Activated CD4-positive, alpha-beta T cell treated with anti-CD3 and anti-CD28 coated beads, Interleukin-2, amount 10 ng/mL, durations not matched to agents 24 days and 14 days (primary cell): ENCODE data around the gene IFT81. TPM values are rescaled to one million over a fixed set of nuclear protein-coding genes. Genes with fewer than 3 reads are reported as not detected.
"Not testable (repeated sequence)": the region's sequence is repeated elsewhere in the genome, so short reads cannot be mapped to it uniquely, and the experiment has no call there.

Source experiments
- DNase-seq: peaks from one replicate; pipeline ENCODE4 v3.0.0; 2022
- H3K27ac Mint-ChIP-seq: one replicate; pipeline ENCODE4 v1.8.0; 2022; ENCODE audit warnings: mild to moderate bottlenecking, mixed read lengths
- H3K27me3 Mint-ChIP-seq: one replicate; pipeline ENCODE4 v1.8.0; 2022; ENCODE audit warnings: mixed read lengths
- H3K36me3 Mint-ChIP-seq: one replicate; pipeline ENCODE4 v1.8.0; 2022; ENCODE audit warnings: low read depth, mild to moderate bottlenecking, mixed read lengths
- H3K4me1 Mint-ChIP-seq: one replicate; pipeline ENCODE4 v1.8.0; 2021; ENCODE audit warnings: mixed read lengths
- H3K4me3 Mint-ChIP-seq: one replicate; pipeline ENCODE4 v1.8.0; 2022; ENCODE audit warnings: mild to moderate bottlenecking, moderate library complexity, mixed read lengths
- H3K9me3 Mint-ChIP-seq: one replicate; pipeline ENCODE4 v1.8.0; 2021; ENCODE audit warnings: mixed read lengths
- intact Hi-C: fragments of 100-400 bp; cut with micrococcal nuclease; formaldehyde crosslinking; loops from one replicate; pipeline ENCODE4 v1.15.1; 2023
- total RNA-seq: library from RNA; stranded (reverse); gene quantifications from 2 replicates; pipeline ENCODE4 v1.2.3, GENCODE V29; 2022

IFT81 gene
- total RNA-seq, 1 donor from 2014 or later, result 1.6 TPM

GRCh38 chr12:110223777-110224378 lies 99.7 kb downstream of the IFT81 start:
- Mint-ChIP-seq H3K27me3 (peaks cover 15% of the 10 kb centered on the region), H3K4me3 (no peak overlapping the region), H3K4me1 (no peaks in the 10 kb centered on the region), H3K9me3 (no peaks in the 10 kb centered on the region), H3K36me3 (no peaks in the 10 kb centered on the region), H3K27ac (no peak overlapping the region)
- no peak for DNase-seq
- intact Hi-C loops, result no loop called here

- Mint-ChIP-seq H3K4me3 (no peak overlapping the region), H3K9me3 (no peaks in the 10 kb centered on the region), H3K4me1 (no peaks in the 10 kb centered on the region), H3K36me3 (no peaks in the 10 kb centered on the region), H3K27me3 (peaks cover 20% of the 10 kb centered on the region), H3K27ac (no peak overlapping the region)
- no peak for DNase-seq
- intact Hi-C loops, result no loop called here
Observed at GRCh38 chr12:110224379-110225304, 100.5 kb downstream of the IFT81 start.

- peaks cover 27% of the 10 kb centered on the region for H3K27me3 Mint-ChIP-seq
- intact Hi-C loops, result no loop called here
- no peaks in the 10 kb centered on the region for H3K36me3 Mint-ChIP-seq
- no peak overlapping the region for H3K4me3 Mint-ChIP-seq
- no peaks in the 10 kb centered on the region for H3K4me1 Mint-ChIP-seq
- DNase-seq, result no peak
- H3K27ac Mint-ChIP-seq, result no peak overlapping the region
- H3K9me3 Mint-ChIP-seq, result no peaks in the 10 kb centered on the region
Observed at GRCh38 chr12:110227138-110227537, 103.0 kb downstream of the IFT81 start.

GRCh38 chr12:110228348-110228747 lies 104.2 kb downstream of the IFT81 start:
- H3K4me1 Mint-ChIP-seq, intact Hi-C loops, DNase-seq, H3K9me3 Mint-ChIP-seq, H3K4me3 Mint-ChIP-seq, H3K27ac Mint-ChIP-seq, H3K36me3 Mint-ChIP-seq: not testable (repeated sequence)
- H3K27me3 Mint-ChIP-seq, result peaks cover 30% of the 10 kb centered on the region

GRCh38 chr12:110228756-110229155 lies 104.6 kb downstream of the IFT81 start:
- no peak for DNase-seq
- H3K4me3 Mint-ChIP-seq, result no peak overlapping the region
- H3K36me3 Mint-ChIP-seq, result no peaks in the 10 kb centered on the region
- no peaks in the 10 kb centered on the region for H3K4me1 Mint-ChIP-seq
- H3K9me3 Mint-ChIP-seq, result no peaks in the 10 kb centered on the region
- intact Hi-C loops, result no loop called here
- H3K27ac Mint-ChIP-seq, result no peak overlapping the region
- peaks cover 33% of the 10 kb centered on the region for H3K27me3 Mint-ChIP-seq

- DNase-seq, result no peak
- Mint-ChIP-seq H3K9me3 (no peaks in the 10 kb centered on the region), H3K36me3 (no peaks in the 10 kb centered on the region), H3K4me1 (no peaks in the 10 kb centered on the region), H3K27me3 (peaks cover 37% of the 10 kb centered on the region), H3K4me3 (no peak overlapping the region), H3K27ac (no peak overlapping the region)
- intact Hi-C loops, result no loop called here
Observed at GRCh38 chr12:110229409-110229808, 105.3 kb downstream of the IFT81 start.

- Mint-ChIP-seq H3K4me3 (no peak overlapping the region), H3K4me1 (no peaks in the 10 kb centered on the region), H3K9me3 (no peaks in the 10 kb centered on the region), H3K27me3 (peaks cover 46% of the 10 kb centered on the region), H3K36me3 (no peaks in the 10 kb centered on the region), H3K27ac (no peak overlapping the region)
- DNase-seq, result no peak
- intact Hi-C loops, result no loop called here
Observed at GRCh38 chr12:110230655-110231054, 106.5 kb downstream of the IFT81 start.

GRCh38 chr12:110233212-110233903 lies 109.2 kb downstream of the IFT81 start:
- H3K27ac Mint-ChIP-seq, result no peak overlapping the region
- no peaks in the 10 kb centered on the region for H3K4me1 Mint-ChIP-seq
- H3K27me3 Mint-ChIP-seq, result peaks cover 36% of the 10 kb centered on the region
- H3K4me3 Mint-ChIP-seq, result no peak overlapping the region
- intact Hi-C loops, result no loop called here
- DNase-seq, result no peak
- no peaks in the 10 kb centered on the region for H3K36me3 Mint-ChIP-seq
- no peaks in the 10 kb centered on the region for H3K9me3 Mint-ChIP-seq

GRCh38 chr12:110234331-110234751 lies 110.2 kb downstream of the IFT81 start:
- intact Hi-C loops, result no loop called here
- DNase-seq, result no peak
- peaks cover 33% of the 10 kb centered on the region for H3K27me3 Mint-ChIP-seq

GRCh38 chr12:110234755-110235154 lies 110.6 kb downstream of the IFT81 start:
- no peak overlapping the region for H3K27ac Mint-ChIP-seq
- H3K27me3 Mint-ChIP-seq, result peaks cover 31% of the 10 kb centered on the region
- H3K9me3 Mint-ChIP-seq, result no peaks in the 10 kb centered on the region
- H3K36me3 Mint-ChIP-seq, result no peaks in the 10 kb centered on the region
- no peaks in the 10 kb centered on the region for H3K4me1 Mint-ChIP-seq
- no peak for DNase-seq
- intact Hi-C loops, result no loop called here
- no peak overlapping the region for H3K4me3 Mint-ChIP-seq

More at GRCh38 chr12:110234331-110234751, 110.2 kb downstream of the IFT81 start:
- H3K36me3 Mint-ChIP-seq, result no peaks in the 10 kb centered on the region
- H3K4me3 Mint-ChIP-seq, result no peak overlapping the region
- H3K27ac Mint-ChIP-seq, result no peak overlapping the region
- H3K4me1 Mint-ChIP-seq, result no peaks in the 10 kb centered on the region
- no peaks in the 10 kb centered on the region for H3K9me3 Mint-ChIP-seq

- peaks cover 35% of the 10 kb centered on the region for H3K27me3 Mint-ChIP-seq
- no peaks in the 10 kb centered on the region for H3K4me1 Mint-ChIP-seq
- no peaks in the 10 kb centered on the region for H3K36me3 Mint-ChIP-seq
- H3K9me3 Mint-ChIP-seq, result no peaks in the 10 kb centered on the region
- no peak for DNase-seq
- H3K4me3 Mint-ChIP-seq, result no peak overlapping the region
- intact Hi-C loops, result no loop called here
- no peak overlapping the region for H3K27ac Mint-ChIP-seq
Observed at GRCh38 chr12:110235383-110235782, 111.2 kb downstream of the IFT81 start.

GRCh38 chr12:110243227-110243626 lies 119.1 kb downstream of the IFT81 start:
- Mint-ChIP-seq H3K4me3 (no peak overlapping the region), H3K27me3 (peaks cover 7% of the 10 kb centered on the region), H3K4me1 (no peaks in the 10 kb centered on the region), H3K9me3 (no peaks in the 10 kb centered on the region), H3K36me3 (no peaks in the 10 kb centered on the region), H3K27ac (no peak overlapping the region)
- intact Hi-C loops, result no loop called here
- DNase-seq, result no peak

GRCh38 chr12:110244372-110244771 lies 120.2 kb downstream of the IFT81 start:
- Mint-ChIP-seq H3K4me1 (no peaks in the 10 kb centered on the region), H3K9me3 (no peaks in the 10 kb centered on the region), H3K27ac (no peak overlapping the region), H3K27me3 (peaks cover 7% of the 10 kb centered on the region), H3K4me3 (no peak overlapping the region), H3K36me3 (no peaks in the 10 kb centered on the region)
- intact Hi-C loops, result no loop called here
- DNase-seq, result no peak

GRCh38 chr12:110244829-110245228 lies 120.7 kb downstream of the IFT81 start:
- Mint-ChIP-seq H3K36me3 (no peaks in the 10 kb centered on the region), H3K27me3 (peaks cover 6% of the 10 kb centered on the region), H3K27ac (no peak overlapping the region), H3K4me3 (no peak overlapping the region), H3K9me3 (no peaks in the 10 kb centered on the region), H3K4me1 (no peaks in the 10 kb centered on the region)
- intact Hi-C loops, result loop anchor here (1.0 kb wide), 1 partner anchor 145 kb away; no protein-coding TSS in a partner anchor
- no peak for DNase-seq
